ENCODE measurements around the gene SHC3. TPM values are rescaled to one million over a fixed set of nuclear protein-coding genes. Genes with fewer than 3 reads are reported as not detected.

SHC3 gene
- total and polyA plus RNA-seq, 9 of the 15 experiments (the other 6 are each of a cell fraction or from before 2014, with no cell fraction given): not detected

DNA sequence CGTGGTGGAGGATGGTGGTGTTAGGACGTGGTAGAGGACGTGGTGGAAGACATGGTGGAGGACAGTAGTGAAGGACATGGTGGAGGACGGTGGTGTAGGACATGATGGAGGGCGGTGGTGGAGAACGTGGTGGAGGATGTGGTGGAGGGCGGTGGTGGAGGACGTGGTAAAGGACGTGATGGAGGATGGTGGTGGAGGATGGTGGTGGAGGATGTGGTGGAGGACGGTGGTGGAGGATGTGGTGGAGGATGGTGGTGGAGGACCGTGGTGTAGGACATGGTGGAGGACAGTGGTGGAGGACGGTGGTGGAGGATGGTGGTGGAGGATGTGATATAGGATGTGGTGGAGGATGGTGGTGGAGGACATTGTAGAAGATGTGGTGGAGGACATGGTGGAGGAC is 119.7 kb downstream of the SHC3 start:
- no peaks in the 10 kb centered on the region for H3K36me3 ChIP-seq (ENCODE audit: control insufficient read depth, insufficient read depth, low read length)
- H3K9me3 ChIP-seq (replicated peaks; ENCODE audit: control insufficient read depth, insufficient read depth, low read depth, low read length): no peaks in the 10 kb centered on the region
- DNase-seq (ENCODE audit: extremely low read depth in 1 of 4, low spot score in 3 of 4) (no peak), ATAC-seq (no peak), FAIRE-seq (no peak)
- H2AFZ ChIP-seq (ENCODE audit: low read depth, low read length): no peak overlapping the region
- ChIA-PET CTCF (ENCODE audit: low intra/inter-chr PET ratio) (no interaction called here), POLR2A (no interaction called here)
- H3K9me1 ChIP-seq (ENCODE audit: control insufficient read depth, insufficient read depth, low read length): no peaks in the 10 kb centered on the region
- no peak overlapping the region for H3K9ac ChIP-seq (ENCODE audit: insufficient read depth in 1 of 2, low read depth in 2 of 2, low read length in 2 of 2)
- WGBS (ENCODE audit: insufficient coverage, low coverage, missing lambda C conversion rate): 0% methylated on average over 2 of the region's 12 CpGs
- H3K27ac ChIP-seq (ENCODE audit: extremely low read depth, low read depth, low read length): no peak overlapping the region
- in situ Hi-C loops (cut with MboI): no loop called here
- no peak overlapping the region for H3K4me3 ChIP-seq
- no peaks in the 10 kb centered on the region for H3K4me1 ChIP-seq (replicated peaks in 1 of 2; ENCODE audit: control insufficient read depth in 2 of 2, insufficient read depth in 2 of 2, low read length in 2 of 2)
- TF ChIP-seq MAFG (tag; conservative IDR thresholded peaks at IDR 0.05) (no peak), SRSF7 (optimal IDR thresholded peaks at IDR 0.05; ENCODE audit: low read depth, low read length) (no peak), MAZ (CRISPR knock-in tag; conservative IDR thresholded peaks at IDR 0.05 in 1 of 2, IDR thresholded peaks at IDR 0.05 in 1 of 2) (no peak), FOXM1 (IDR thresholded peaks at IDR 0.05; ENCODE audit: low read depth) (no peak), FOXM1 (CRISPR knock-in tag; IDR thresholded peaks at IDR 0.05; ENCODE audit: low read depth) (no peak), ZNF77 (CRISPR knock-in tag; IDR thresholded peaks at IDR 0.05) (no peak), HMG20A (CRISPR knock-in tag; conservative IDR thresholded peaks at IDR 0.05) (no peak), FOSL1 (tag; conservative IDR thresholded peaks at IDR 0.05) (no peak), RB1 (IDR thresholded peaks at IDR 0.05; ENCODE audit: low read depth) (no peak)
- TF ChIP-seq, protein P1, sequence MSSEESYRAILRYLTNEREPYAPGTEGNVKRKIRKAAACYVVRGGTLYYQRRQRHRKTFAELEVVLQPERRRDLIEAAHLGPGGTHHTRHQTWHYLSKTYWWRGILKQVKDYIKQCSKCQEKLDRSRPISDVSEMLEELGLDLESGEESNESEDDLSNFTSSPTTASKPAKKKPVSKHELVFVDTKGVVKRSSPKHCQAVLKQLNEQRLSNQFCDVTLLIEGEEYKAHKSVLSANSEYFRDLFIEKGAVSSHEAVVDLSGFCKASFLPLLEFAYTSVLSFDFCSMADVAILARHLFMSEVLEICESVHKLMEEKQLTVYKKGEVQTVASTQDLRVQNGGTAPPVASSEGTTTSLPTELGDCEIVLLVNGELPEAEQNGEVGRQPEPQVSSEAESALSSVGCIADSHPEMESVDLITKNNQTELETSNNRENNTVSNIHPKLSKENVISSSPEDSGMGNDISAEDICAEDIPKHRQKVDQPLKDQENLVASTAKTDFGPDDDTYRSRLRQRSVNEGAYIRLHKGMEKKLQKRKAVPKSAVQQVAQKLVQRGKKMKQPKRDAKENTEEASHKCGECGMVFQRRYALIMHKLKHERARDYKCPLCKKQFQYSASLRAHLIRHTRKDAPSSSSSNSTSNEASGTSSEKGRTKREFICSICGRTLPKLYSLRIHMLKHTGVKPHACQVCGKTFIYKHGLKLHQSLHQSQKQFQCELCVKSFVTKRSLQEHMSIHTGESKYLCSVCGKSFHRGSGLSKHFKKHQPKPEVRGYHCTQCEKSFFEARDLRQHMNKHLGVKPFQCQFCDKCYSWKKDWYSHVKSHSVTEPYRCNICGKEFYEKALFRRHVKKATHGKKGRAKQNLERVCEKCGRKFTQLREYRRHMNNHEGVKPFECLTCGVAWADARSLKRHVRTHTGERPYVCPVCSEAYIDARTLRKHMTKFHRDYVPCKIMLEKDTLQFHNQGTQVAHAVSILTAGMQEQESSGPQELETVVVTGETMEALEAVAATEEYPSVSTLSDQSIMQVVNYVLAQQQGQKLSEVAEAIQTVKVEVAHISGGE (CRISPR knock-in tag; IDR thresholded peaks at IDR 0.05): no peak
- TF ChIP-seq, protein P2, sequence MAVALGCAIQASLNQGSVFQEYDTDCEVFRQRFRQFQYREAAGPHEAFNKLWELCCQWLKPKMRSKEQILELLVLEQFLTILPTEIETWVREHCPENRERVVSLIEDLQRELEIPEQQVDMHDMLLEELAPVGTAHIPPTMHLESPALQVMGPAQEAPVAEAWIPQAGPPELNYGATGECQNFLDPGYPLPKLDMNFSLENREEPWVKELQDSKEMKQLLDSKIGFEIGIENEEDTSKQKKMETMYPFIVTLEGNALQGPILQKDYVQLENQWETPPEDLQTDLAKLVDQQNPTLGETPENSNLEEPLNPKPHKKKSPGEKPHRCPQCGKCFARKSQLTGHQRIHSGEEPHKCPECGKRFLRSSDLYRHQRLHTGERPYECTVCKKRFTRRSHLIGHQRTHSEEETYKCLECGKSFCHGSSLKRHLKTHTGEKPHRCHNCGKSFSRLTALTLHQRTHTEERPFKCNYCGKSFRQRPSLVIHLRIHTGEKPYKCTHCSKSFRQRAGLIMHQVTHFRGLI (CRISPR knock-in tag; IDR thresholded peaks at IDR 0.05): no peak
- H3K27me3 ChIP-seq (ENCODE audit: control insufficient read depth in 2 of 2, insufficient read depth in 2 of 2, low read length in 2 of 2): peaks cover 0 to 36% of the 10 kb centered on the region in 2 experiments; a peak in 2 of 5 replicates
- H3K4me2 ChIP-seq (ENCODE audit: insufficient read depth, low read length): no peak overlapping the region
- no peaks in the 10 kb centered on the region for H3K79me2 ChIP-seq (ENCODE audit: control insufficient read depth, insufficient read depth, low read length)
- H4K20me1 ChIP-seq (replicated peaks; ENCODE audit: control insufficient read depth, insufficient read depth, low read length): no peaks in the 10 kb centered on the region
- intact Hi-C loops (cut with micrococcal nuclease): no loop called here
- BruUV-seq (replicated peaks): no TSS peak
